ENCODE data around the gene CREB3L4. TPM values are rescaled to one million over a fixed set of nuclear protein-coding genes. Genes with fewer than 3 reads are reported as not detected.
A peak's percentile ranks its signal among the peaks of the same experiment; 100 is the strongest.

The CREB3L4 gene
- total and polyA plus RNA-seq, 2 of the 13 experiments (the other 11 are each of a cell fraction or from before 2014, with no cell fraction given) = 9.9 to 18.7 TPM

DNA sequence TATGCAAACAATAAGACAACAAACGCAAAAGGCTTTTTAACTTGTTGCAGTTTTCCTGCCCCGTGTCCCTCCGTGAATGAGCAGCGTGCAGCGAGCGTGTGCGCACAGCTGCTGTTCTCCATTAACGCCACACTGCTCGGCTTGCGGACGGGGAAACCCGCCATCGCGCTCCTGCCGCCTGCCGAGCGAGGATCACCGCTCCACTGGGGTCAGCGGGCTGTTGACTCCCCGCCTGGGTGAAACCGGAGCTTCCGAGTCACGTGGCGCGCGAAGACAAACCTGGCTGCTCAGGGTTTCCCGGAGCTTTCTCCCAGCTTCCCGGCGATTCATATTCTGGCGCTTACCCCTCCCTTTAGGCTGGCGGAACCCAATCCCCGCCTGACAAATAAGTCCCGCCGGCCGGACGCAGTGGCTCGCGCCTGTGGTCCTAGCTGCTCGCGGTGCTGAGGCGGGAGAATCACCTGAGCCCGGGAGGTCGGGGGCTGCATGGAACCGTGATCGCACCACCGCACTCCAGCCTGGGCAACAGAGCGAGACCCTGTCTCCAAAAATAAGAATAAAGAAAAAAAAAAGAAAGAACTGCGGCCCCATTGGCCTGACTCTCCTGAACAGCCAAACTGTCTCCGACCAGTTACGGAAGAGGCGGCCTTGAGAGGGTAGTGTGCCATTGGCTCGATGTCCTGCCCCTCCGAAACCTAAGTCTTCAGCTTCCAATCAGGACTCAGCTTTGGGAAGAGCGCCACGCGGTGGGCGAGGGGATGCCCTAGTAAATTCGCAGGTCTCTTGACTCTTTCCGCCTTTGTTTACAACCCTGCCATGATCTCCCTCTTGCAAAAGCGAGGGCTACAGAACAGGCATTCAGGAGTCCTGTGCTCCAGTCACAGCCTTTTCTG, at the start of gene CREB3L4 (continued):
- TF ChIP-seq, protein P1, sequence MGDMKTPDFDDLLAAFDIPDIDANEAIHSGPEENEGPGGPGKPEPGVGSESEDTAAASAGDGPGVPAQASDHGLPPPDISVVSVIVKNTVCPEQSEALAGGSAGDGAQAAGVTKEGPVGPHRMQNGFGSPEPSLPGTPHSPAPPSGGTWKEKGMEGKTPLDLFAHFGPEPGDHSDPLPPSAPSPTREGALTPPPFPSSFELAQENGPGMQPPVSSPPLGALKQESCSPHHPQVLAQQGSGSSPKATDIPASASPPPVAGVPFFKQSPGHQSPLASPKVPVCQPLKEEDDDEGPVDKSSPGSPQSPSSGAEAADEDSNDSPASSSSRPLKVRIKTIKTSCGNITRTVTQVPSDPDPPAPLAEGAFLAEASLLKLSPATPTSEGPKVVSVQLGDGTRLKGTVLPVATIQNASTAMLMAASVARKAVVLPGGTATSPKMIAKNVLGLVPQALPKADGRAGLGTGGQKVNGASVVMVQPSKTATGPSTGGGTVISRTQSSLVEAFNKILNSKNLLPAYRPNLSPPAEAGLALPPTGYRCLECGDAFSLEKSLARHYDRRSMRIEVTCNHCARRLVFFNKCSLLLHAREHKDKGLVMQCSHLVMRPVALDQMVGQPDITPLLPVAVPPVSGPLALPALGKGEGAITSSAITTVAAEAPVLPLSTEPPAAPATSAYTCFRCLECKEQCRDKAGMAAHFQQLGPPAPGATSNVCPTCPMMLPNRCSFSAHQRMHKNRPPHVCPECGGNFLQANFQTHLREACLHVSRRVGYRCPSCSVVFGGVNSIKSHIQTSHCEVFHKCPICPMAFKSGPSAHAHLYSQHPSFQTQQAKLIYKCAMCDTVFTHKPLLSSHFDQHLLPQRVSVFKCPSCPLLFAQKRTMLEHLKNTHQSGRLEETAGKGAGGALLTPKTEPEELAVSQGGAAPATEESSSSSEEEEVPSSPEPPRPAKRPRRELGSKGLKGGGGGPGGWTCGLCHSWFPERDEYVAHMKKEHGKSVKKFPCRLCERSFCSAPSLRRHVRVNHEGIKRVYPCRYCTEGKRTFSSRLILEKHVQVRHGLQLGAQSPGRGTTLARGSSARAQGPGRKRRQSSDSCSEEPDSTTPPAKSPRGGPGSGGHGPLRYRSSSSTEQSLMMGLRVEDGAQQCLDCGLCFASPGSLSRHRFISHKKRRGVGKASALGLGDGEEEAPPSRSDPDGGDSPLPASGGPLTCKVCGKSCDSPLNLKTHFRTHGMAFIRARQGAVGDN (CRISPR knock-in tag; IDR thresholded peaks at IDR 0.05) = peak; percentile 99
- TF ChIP-seq RAD51 (IDR thresholded peaks at IDR 0.05; ENCODE audit: borderline replicate concordance) (peak; percentile 88), IRF9 (CRISPR knock-in tag; IDR thresholded peaks at IDR 0.05; ENCODE audit: borderline replicate concordance) (peak; percentile 83; the same call in 1 of the 2 replicates), SMAD9 (CRISPR knock-in tag; IDR thresholded peaks at IDR 0.05) (0 out of 2 replicates have a peak, but pooled peaks have one; percentile 53), STAT6 (CRISPR knock-in tag; IDR thresholded peaks at IDR 0.05; ENCODE audit: borderline replicate concordance) (no peak; the same call in 1 of the 2 replicates), ZNF569 (CRISPR knock-in tag; IDR thresholded peaks at IDR 0.05; ENCODE audit: borderline replicate concordance) (no peak), NFRKB (IDR thresholded peaks at IDR 0.05) (no peak), POLR2AphosphoS2 (IDR thresholded peaks at IDR 0.05; ENCODE audit: low read depth, low read length) (no peak), LCORL (IDR thresholded peaks at IDR 0.05) (no peak), LCORL (CRISPR knock-in tag; IDR thresholded peaks at IDR 0.05) (peak; percentile 82), NFE2L1 (CRISPR knock-in tag; IDR thresholded peaks at IDR 0.05; ENCODE audit: borderline replicate concordance) (no peak), JDP2 (CRISPR knock-in tag; IDR thresholded peaks at IDR 0.05; ENCODE audit: borderline replicate concordance) (no peak; the same call in 1 of the 2 replicates), ARID3A (IDR thresholded peaks at IDR 0.05; ENCODE audit: low read depth, low read length) (0 out of 2 replicates have a peak, but pooled peaks have one; percentile 9), ZNF180 (CRISPR knock-in tag; IDR thresholded peaks at IDR 0.05; ENCODE audit: borderline replicate concordance, low read depth) (no peak), ZNF225 (CRISPR knock-in tag; IDR thresholded peaks at IDR 0.05) (no peak), ZFP41 (CRISPR knock-in tag; IDR thresholded peaks at IDR 0.05; ENCODE audit: borderline replicate concordance) (no peak)
- TF ChIP-seq, protein P2, sequence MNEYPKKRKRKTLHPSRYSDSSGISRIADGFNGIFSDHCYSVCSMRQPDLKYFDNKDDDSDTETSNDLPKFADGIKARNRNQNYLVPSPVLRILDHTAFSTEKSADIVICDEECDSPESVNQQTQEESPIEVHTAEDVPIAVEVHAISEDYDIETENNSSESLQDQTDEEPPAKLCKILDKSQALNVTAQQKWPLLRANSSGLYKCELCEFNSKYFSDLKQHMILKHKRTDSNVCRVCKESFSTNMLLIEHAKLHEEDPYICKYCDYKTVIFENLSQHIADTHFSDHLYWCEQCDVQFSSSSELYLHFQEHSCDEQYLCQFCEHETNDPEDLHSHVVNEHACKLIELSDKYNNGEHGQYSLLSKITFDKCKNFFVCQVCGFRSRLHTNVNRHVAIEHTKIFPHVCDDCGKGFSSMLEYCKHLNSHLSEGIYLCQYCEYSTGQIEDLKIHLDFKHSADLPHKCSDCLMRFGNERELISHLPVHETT (CRISPR knock-in tag; conservative IDR thresholded peaks at IDR 0.05) = peak; percentile 83

Measured in HepG2 (cell line).